Memory B cell (primary cell): Measurements from ENCODE around the gene IQGAP3.

ENCODE experiments used
- ATAC-seq: fragments of 150-1000 bp; cut with Tn5 transposase; 2 replicates; pipeline ENCODE4 v1.10.0; 2021; ENCODE audit warnings: low read depth, mild to moderate bottlenecking, moderate library complexity
- DNase-seq, 2 donors: peaks; one replicate each; pipeline ENCODE4 v3.0.0; 2022; ENCODE audit warnings: low spot score in 2 of 2
- H3K27ac Mint-ChIP-seq: one replicate; pipeline ENCODE4 v1.8.0; 2022; ENCODE audit warnings: mild to moderate bottlenecking, moderate library complexity, mixed read lengths
- H3K27me3 Mint-ChIP-seq: one replicate; pipeline ENCODE4 v1.8.0; 2022; ENCODE audit warnings: mixed read lengths
- H3K36me3 Mint-ChIP-seq: one replicate; pipeline ENCODE4 v1.8.0; 2022; ENCODE audit warnings: mild to moderate bottlenecking, mixed read lengths
- H3K4me1 Mint-ChIP-seq: one replicate; pipeline ENCODE4 v1.8.0; 2022; ENCODE audit warnings: mixed read lengths
- H3K4me3 Mint-ChIP-seq: one replicate; pipeline ENCODE4 v1.8.0; 2022; ENCODE audit warnings: mild to moderate bottlenecking, moderate library complexity, mixed read lengths
- H3K9me3 Mint-ChIP-seq: one replicate; pipeline ENCODE4 v1.8.0; 2022; ENCODE audit warnings: mixed read lengths

Gene IQGAP3

DNA sequence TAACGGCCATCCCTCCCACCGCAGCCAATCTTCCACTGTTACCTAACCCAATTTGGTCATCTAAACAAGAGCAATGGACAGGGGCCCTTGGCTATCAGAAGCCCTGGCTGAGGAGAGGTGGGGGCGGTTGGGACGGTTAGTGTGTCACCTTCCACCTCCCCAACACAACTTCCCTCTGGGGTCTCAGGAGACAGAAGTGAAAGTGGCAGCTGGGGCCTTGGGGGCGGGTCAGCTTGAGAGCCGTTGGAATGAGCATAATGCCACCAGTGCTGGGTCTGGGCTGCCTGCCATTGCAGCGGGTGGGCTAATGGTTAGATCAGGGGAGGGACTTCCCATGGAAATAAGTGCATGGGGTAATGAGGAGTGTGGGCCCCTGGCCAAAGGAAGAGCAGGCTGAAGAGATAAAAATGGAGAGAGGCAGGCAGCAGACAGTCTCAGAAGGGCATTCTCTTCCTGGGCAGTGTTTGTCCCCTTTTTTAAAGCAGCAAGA is 79.7 kb downstream of the IQGAP3 start:
- Mint-ChIP-seq H3K36me3 (peaks cover 2% of the 10 kb centered on the region), H3K9me3 (no peaks in the 10 kb centered on the region), H3K4me1 (peaks cover 83% of the 10 kb centered on the region), H3K4me3 (peak overlapping the region; percentile 89), H3K27me3 (no peaks in the 10 kb centered on the region), H3K27ac (peak overlapping the region; percentile 92)
- DNase-seq: peak; percentile 64 to 66
- ATAC-seq: peak; percentile 80

DNA sequence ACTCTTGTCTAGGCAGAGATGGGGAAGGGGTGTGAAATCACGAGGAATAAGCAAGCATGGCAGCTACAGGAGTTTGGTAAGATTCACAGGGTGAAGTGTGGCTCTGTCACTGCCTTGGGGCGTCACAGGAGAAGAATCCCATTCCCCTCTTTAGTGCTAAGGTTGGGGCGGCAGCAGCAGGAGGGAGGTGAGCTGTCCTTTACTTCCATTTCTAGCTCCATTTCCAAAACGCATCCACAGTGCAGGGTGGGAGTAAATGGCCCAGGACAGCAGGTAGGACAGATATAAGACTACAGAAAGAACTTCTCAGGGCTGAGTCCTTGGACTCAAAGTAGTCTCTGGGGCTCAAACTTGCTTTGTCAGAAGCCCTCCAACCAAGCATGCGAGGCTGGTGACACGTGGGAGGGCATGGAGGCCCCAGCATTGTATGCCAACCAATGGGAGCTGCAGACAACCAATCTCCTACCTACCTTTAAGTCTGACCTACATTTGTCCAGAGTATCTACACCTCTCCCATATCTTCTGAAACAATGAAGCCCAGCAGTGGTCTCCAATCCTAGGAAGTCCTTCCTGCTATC is 80.3 kb downstream of the IQGAP3 start:
- no peaks in the 10 kb centered on the region for H3K27me3 Mint-ChIP-seq
- peaks cover 84% of the 10 kb centered on the region for H3K4me1 Mint-ChIP-seq
- H3K27ac Mint-ChIP-seq: peak overlapping the region; percentile 92
- no peak for DNase-seq
- H3K36me3 Mint-ChIP-seq: peaks cover 2% of the 10 kb centered on the region
- H3K9me3 Mint-ChIP-seq: no peaks in the 10 kb centered on the region
- ATAC-seq: peak; percentile 22
- peak overlapping the region; percentile 89 for H3K4me3 Mint-ChIP-seq

DNA sequence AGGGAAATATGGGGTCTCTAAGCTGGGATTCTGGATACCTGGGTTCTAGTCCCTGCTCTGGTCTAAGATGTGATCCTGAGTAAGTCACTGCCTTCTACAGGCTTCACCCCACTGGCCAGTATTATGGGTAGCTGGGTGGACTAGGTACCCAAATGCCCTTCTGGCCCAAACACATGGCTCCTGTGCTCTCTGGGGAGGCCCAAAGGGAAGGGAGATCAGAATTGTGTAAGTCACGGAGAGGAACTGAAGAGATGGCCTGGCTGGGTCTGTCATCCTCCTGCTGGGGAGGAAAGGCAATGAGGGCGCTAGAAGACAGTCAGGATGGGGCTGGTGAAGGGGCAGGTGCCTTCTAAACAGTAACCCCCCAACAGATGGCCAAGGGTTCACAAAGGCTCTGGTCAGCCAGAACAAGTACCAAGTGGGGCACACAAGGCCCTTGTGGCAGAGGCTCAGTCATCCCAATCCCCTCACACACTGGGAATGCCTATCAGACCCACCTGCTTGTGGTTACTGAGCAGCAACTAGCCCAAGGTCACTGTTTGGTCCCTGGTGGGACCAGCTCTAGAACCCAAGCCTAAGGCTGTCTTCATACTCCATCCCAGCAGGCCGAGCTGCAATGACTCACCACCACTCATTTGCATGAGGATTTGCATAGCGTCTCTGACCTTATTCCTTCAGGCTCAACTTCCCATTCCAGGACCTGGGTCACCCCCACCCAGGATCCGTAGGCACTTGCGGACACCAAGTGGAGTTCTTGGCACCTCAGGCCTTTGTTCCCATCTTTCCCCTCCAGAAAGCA is 81.0 kb downstream of the IQGAP3 start:
- peak overlapping the region; percentile 89 for H3K4me3 Mint-ChIP-seq
- ATAC-seq (no peak), DNase-seq (no peak)
- no peaks in the 10 kb centered on the region for H3K27me3 Mint-ChIP-seq
- H3K27ac Mint-ChIP-seq: peak overlapping the region; percentile 92
- peaks cover 83% of the 10 kb centered on the region for H3K4me1 Mint-ChIP-seq
- H3K36me3 Mint-ChIP-seq: peaks cover 3% of the 10 kb centered on the region
- H3K9me3 Mint-ChIP-seq: no peaks in the 10 kb centered on the region

DNA sequence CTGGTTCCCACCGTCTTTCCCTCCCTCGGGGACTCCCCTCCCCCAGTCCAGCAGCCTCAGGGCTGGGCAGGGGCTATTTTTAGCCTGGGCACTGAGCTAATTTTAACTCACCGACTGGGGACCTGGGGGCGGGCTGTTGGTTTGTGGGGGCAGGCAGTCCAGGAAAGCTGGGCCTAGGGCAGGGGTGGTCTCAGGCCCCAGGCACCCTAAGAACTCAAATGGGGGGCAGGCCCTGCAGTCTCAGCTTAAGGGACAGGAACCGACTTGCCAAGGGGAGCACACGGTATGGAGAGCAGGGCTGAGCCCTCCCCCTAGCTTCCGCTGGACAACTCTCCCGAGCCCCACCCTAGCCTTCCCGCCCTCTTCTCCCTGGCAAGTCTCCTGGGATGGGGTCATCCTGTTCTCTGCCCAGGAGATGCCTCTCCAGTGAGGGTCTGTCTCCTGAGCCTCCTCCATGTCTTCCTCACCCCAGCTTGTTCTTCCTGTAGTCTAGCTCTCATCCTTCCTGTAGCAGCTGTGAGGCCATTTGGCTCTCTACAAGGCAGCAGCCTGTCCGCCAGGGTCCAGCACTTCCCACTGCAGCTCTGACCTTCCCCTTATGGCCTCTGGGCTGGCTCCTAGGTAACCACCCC is 81.8 kb downstream of the IQGAP3 start:
- ATAC-seq (no peak), DNase-seq (no peak)
- peaks cover 77% of the 10 kb centered on the region for H3K4me1 Mint-ChIP-seq
- peak overlapping the region; percentile 89 for H3K4me3 Mint-ChIP-seq
- H3K27me3 Mint-ChIP-seq: no peaks in the 10 kb centered on the region
- peak overlapping the region; percentile 92 for H3K27ac Mint-ChIP-seq
- H3K36me3 Mint-ChIP-seq: peaks cover 3% of the 10 kb centered on the region
- no peaks in the 10 kb centered on the region for H3K9me3 Mint-ChIP-seq

DNA sequence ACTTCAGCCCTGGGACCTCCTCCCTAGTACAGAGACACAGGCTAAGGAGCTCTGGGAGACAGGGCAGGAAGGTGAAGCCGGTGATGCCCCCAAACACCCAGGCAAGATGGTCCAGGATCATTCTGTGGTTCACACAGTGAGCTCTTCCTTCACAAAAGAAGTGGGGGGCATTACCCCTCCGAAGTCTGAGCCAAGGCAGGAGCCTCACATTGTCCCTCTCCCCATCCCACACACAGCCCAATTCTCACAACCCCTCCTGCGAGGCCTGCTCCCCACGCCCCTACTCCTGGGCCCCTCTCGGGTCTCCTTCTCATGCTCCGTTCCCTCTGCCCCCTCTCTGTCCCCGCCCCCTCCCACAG is 82.5 kb downstream of the IQGAP3 start:
- DNase-seq: no peak
- no peak for ATAC-seq
- peak overlapping the region; percentile 92 for H3K27ac Mint-ChIP-seq
- H3K4me3 Mint-ChIP-seq: peak overlapping the region; percentile 89
- peaks cover 2% of the 10 kb centered on the region for H3K36me3 Mint-ChIP-seq
- H3K9me3 Mint-ChIP-seq: no peaks in the 10 kb centered on the region
- H3K27me3 Mint-ChIP-seq: no peaks in the 10 kb centered on the region
- peaks cover 75% of the 10 kb centered on the region for H3K4me1 Mint-ChIP-seq

DNA sequence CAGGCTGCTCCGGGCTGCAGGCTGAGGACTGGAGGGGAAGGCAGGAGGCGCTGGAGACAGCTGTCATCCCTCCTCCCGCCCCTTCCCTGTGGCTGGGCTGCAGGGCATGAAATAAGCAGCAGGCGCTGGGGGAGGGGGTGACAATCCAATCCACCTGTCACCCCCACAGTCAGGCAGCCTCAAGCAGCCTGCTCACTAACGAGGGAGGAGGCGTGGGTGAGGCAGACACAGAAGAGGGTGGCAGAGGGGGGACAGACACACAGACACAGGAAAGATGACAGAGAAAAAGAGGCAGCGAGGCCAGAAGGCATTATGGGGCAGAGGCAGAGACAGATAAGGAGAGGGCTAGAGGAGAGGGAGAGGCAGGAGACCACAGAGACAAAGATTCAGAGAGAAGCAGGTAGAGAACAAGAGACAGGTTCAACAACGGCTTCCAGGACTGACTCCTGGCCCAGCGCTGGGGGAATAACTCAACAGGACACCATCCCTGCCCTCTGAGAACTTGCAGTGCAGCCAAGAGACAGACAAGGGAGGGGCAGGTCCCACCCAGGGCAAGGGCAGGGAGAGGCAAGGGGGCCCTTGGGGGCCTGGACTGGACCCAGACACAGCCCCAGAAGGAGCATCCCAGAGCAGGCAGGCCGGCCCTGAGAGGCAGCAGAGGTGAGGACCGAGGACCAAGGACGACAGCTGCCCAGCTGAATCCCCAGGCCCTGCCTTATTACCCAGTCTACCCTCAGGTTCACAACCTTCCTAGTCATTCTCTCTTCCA is 83.0 kb downstream of the IQGAP3 start:
- Mint-ChIP-seq H3K4me1 (peaks cover 77% of the 10 kb centered on the region), H3K9me3 (no peaks in the 10 kb centered on the region), H3K27ac (peak overlapping the region; percentile 92), H3K4me3 (peak overlapping the region; percentile 89), H3K36me3 (peaks cover 2% of the 10 kb centered on the region), H3K27me3 (no peaks in the 10 kb centered on the region)
- DNase-seq (no peak), ATAC-seq (no peak)

DNA sequence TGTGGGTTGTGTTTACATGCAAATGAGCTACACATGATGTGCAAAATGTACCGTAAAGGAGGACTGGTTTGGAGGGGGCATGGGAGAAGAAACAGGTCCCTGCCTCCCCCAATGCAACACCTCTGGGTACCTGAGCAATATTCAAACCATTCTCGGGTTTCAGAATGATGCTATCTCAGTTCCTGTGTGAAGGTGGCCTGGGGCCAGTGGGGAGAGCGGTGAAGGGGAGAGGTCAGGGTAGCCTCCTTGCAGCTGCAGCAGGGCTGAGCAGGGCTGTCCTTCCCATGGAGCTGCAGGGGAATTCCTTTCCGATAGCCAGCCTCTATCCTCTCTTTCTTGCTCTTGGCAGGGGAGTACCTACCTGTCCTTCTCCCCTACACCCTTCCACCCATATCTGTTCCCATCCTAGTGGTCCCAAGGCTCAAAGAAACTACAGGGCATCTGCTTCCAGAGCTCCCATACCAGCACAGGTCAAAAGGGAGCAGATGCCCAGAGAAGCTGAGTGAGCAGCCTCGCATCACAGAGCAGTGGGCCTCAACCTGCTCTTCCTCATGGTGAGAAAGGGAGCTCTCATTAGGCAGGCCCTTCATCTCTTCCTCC is 83.7 kb downstream of the IQGAP3 start:
- ATAC-seq (no peak), DNase-seq (no peak)
- Mint-ChIP-seq H3K4me3 (peak overlapping the region; percentile 56), H3K27me3 (no peaks in the 10 kb centered on the region), H3K9me3 (no peaks in the 10 kb centered on the region), H3K36me3 (peaks cover 2% of the 10 kb centered on the region), H3K4me1 (peaks cover 76% of the 10 kb centered on the region), H3K27ac (peak overlapping the region; percentile 92)

DNA sequence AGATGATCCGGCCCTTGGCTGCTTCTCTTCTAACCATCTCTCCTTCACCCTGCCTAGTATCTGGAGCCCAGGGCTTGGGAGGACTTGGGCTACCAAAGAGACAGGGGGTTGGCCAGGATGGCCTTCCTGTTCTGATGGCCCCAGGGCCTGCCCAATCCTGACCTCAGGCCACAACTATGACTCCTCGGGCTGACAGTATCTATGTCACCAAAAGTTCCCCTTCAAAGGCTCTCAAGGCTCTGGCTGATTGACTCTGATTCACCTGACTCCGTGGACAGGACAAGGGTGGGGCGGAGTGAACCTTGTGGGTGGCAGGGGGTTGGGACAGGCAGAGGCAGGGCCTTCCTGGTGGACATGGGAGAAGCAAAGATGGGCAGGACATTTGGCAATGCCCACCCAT is 84.5 kb downstream of the IQGAP3 start:
- H3K9me3 Mint-ChIP-seq: no peaks in the 10 kb centered on the region
- DNase-seq: peak in 1 of 2 donors; percentile 37
- peak overlapping the region; percentile 56 for H3K4me3 Mint-ChIP-seq

DNA sequence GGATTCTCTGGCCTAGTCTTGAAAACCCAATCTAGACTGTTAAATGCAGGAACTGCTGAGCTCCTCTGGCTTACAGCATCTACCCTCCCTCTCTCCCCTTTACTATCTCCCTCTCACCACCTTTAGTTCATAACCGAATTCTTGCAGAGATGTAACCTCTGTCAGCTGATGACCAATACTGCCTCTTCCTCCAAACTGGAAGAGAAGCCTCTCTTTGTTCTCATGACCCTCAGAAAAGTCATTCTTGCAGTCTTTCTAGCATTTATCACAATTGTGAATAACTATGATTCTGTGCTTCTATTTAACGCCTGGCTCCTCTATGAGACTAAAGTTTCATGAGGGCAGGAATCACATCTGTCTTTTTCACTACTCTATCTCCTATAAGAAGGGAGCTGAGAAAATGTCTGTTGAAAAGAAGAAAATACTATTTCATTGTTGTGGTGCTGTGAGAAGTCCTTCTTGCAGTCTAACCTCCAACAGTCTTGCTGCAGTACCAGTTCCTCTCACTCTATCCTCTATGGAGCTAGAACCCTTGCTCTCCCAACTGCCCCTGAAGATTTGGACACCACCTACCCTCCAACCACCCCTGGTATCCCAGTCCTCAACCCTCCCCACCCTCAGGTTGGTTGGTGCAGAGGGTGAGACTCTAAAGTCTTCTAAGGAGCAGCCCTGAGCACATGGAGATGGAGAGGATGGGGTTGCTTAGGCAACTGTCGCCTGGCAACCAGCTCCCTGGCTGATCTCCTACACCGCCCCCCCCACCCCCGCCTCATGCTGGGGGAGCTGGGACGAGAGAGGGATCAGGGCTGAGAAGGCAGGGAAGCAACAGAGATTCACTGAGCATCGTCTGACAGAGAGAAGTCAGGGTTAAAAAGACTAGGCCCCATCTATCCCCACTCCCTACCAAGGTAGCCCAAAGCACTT is 85.7 kb downstream of the IQGAP3 start:
- Mint-ChIP-seq H3K27ac (peak overlapping the region; percentile 92), H3K27me3 (no peaks in the 10 kb centered on the region), H3K9me3 (no peaks in the 10 kb centered on the region), H3K36me3 (peaks cover 11% of the 10 kb centered on the region), H3K4me1 (peaks cover 74% of the 10 kb centered on the region), H3K4me3 (no peak overlapping the region)
- no peak for ATAC-seq
- DNase-seq: no peak

More for the DNA sequence above, 84.5 kb downstream of the IQGAP3 start:
- ATAC-seq: peak; percentile 56
- peaks cover 2% of the 10 kb centered on the region for H3K36me3 Mint-ChIP-seq
- peak overlapping the region; percentile 92 for H3K27ac Mint-ChIP-seq
- peaks cover 75% of the 10 kb centered on the region for H3K4me1 Mint-ChIP-seq
- no peaks in the 10 kb centered on the region for H3K27me3 Mint-ChIP-seq

DNA sequence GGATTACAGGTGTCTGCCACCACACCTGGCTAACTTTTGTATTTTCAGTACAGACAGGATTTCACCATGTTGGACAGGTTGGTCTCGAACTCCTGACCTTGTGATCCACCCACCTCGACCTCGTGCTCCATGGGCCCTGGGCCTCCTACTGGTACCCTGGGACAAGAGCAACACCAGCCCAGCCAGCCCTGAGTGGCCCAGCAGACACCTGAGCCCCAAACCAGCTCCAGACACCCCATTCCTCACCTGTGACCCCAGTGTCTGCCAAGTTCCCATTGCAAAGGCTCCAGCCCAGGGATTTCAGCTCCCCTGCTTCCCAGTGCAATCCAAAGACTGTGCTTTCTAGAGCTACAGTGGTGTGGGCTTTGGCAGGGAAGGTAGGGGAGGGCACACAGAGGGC is 86.4 kb downstream of the IQGAP3 start:
- H3K27me3 Mint-ChIP-seq: no peaks in the 10 kb centered on the region
- H3K36me3 Mint-ChIP-seq: peaks cover 16% of the 10 kb centered on the region
- H3K27ac Mint-ChIP-seq: peak overlapping the region; percentile 92
- peaks cover 74% of the 10 kb centered on the region for H3K4me1 Mint-ChIP-seq
- H3K4me3 Mint-ChIP-seq: no peak overlapping the region
- H3K9me3 Mint-ChIP-seq: no peaks in the 10 kb centered on the region
- no peak for DNase-seq
- ATAC-seq: no peak

DNA sequence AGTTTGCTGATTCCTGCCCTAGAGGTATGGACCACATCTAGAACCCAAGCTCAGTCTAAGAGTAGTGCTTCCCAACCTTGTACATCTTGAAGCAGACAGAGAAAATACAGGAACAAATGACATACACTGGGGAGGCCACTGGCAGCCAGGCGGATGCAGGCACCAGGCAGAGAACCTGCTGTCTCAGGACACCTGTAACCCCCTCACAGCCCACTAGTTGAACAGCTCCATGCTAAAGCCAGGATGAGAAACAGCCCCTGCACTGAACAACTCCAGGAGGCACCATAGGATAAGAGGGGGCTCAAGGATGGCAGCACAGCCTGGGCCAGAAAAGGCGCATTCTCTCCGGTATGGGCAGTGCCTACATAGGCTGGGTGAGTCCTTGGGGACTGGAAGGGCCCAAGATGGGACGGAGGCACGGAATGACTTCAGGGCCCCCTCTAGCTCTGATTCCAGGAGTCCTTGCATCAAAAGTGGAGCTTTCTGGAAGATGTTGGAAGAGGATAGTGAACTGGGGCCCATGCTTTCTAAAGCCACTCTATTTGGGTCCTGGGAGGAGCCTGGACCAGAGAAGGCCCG is 87.8 kb downstream of the IQGAP3 start:
- H3K27me3 Mint-ChIP-seq: no peaks in the 10 kb centered on the region
- H3K36me3 Mint-ChIP-seq: peaks cover 23% of the 10 kb centered on the region
- no peak for ATAC-seq
- no peak overlapping the region for H3K4me3 Mint-ChIP-seq
- H3K9me3 Mint-ChIP-seq: no peaks in the 10 kb centered on the region
- H3K4me1 Mint-ChIP-seq: peaks cover 70% of the 10 kb centered on the region
- peak overlapping the region; percentile 94 for H3K27ac Mint-ChIP-seq
- DNase-seq: no peak

DNA sequence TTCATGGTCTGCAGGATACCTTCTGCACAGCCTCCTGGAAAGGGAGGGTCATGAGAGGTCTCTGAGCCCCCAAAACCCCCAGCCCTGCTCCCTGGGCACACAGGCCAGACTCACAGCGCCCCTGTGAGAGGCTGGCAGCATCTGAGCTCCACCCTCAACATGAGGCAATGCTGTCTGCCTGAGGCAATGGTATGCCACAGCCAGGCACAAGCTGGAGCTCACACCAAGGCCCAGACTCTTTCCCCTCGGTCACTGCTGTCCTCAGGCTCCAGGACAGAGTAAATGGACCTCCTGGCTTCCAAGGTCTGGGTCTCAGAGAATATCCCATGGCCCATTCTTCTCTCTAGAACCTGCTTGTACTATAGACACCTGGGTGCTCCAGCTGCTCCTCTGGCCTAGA is 89.0 kb downstream of the IQGAP3 start:
- Mint-ChIP-seq H3K4me1 (peaks cover 60% of the 10 kb centered on the region), H3K4me3 (no peak overlapping the region), H3K36me3 (peaks cover 31% of the 10 kb centered on the region), H3K27me3 (no peaks in the 10 kb centered on the region), H3K9me3 (no peaks in the 10 kb centered on the region), H3K27ac (peak overlapping the region; percentile 94)
- no peak for ATAC-seq
- no peak for DNase-seq
